Measurements from ENCODE around the gene SCP2.

DNA sequence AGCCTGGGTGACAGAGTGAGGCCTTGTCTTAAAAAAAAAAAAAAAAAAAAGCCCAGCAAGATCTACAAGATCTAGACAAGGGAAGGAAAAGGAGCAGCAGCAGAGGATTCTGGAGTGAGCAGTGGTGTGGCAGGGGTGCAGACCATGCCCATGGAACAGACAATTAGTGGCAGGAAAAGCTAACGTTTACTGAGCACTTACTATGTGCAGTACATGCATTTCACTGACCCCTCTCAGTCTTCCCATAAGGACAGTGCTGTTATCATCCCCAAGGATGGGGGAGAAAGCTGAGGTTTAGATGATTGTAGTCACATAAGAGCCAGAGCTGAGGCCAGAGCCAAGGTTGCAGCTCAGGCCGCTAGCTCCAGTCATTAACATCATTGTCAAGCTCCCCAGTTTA is 140.8 kb downstream of the SCP2 start:
- no peak for TF ChIP-seq TARDBP (IDR thresholded peaks at IDR 0.05)
- TF ChIP-seq SP1 (IDR thresholded peaks at IDR 0.05) = no peak
- TF ChIP-seq ZNF384 (IDR thresholded peaks at IDR 0.05) = no peak
- no peak for TF ChIP-seq LEF1 (IDR thresholded peaks at IDR 0.05; ENCODE audit: borderline replicate concordance)
- TF ChIP-seq BHLHE40 (IDR thresholded peaks at IDR 0.05; ENCODE audit: borderline replicate concordance) = no peak
- no peak for TF ChIP-seq FOXK2 (IDR thresholded peaks at IDR 0.05)
- TF ChIP-seq NFRKB (IDR thresholded peaks at IDR 0.05) = no peak
- TF ChIP-seq SUZ12 (IDR thresholded peaks at IDR 0.05) = no peak
- TF ChIP-seq ELF4 (IDR thresholded peaks at IDR 0.05) = no peak

All from HEK293T (cell line).